ENCODE measurements around the gene CNOT8. TPM values are rescaled to one million over a fixed set of nuclear protein-coding genes. Genes with fewer than 3 reads are reported as not detected.
"Not testable (repeated sequence)": the region's sequence is repeated elsewhere in the genome, so short reads cannot be mapped to it uniquely, and the experiment has no call there.

The CNOT8 gene
- total and polyA plus RNA-seq, 3 experiments from 2014 or later = 47.7 to 154 (median 52.7) TPM

- H3K4me3 Mint-ChIP-seq = no peak overlapping the region
- H3K27ac Mint-ChIP-seq = peak overlapping the region in 4 of 8 donors; percentile 41 to 80 (median 54)
- H3K27ac ChIP-seq (ENCODE audit: low read depth, low read length) = no peak overlapping the region
- no peaks in the 10 kb centered on the region for H3K9me3 Mint-ChIP-seq
- H3K36me3 Mint-ChIP-seq = peaks cover 10 to 93% (median 20%) of the 10 kb centered on the region in 3 donors
- peaks cover 47% of the 10 kb centered on the region for H3K36me3 ChIP-seq (ENCODE audit: insufficient read depth, low read length)
- H3K4me1 ChIP-seq (ENCODE audit: insufficient read depth, low read length) = no peaks in the 10 kb centered on the region
- no peaks in the 10 kb centered on the region for H3K9me3 ChIP-seq (ENCODE audit: low read length)
- no peak for DNase-seq
- ChIA-PET CTCF (no interaction called here), POLR2A (no interaction called here)
- no peak overlapping the region for H3K4me3 ChIP-seq (ENCODE audit: low read length)
- H3K27me3 Mint-ChIP-seq = no peaks in the 10 kb centered on the region
- H3K27me3 ChIP-seq (ENCODE audit: insufficient read depth, low read length, poor library complexity, severe bottlenecking) = no peaks in the 10 kb centered on the region
- no peaks in the 10 kb centered on the region for H3K4me1 Mint-ChIP-seq
Observed at GRCh38 chr5:154895606-154896561, 37.5 kb downstream of the CNOT8 start.

DNA sequence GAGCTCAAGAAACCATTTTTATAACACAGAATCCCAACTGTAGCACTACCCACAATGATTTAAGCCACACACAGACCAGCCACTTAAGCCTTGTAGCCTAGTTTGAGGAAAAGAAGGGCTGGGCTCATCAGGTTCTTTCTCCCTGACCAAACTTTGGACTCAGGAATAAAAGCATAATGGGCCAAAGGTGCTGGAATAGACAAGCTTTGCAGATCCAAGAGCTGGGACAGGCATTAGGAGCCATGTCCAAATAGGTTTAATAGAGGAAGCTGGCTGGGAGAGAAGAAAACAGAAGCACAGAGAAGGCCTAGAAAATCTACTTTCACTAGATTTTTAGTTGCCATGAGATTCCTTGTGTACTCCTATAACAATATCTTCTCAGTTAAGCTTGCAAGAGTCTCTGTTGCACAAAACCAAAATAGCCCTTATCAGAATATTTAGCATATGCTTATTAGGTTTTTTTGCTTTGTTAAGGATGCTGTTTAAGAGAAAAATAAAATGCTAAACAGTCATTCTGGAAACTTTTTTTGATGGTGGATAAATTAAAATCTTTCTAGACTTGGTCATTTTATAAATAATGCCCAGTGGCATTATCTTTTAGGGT lies 38.2 kb downstream of the CNOT8 start:
- peaks cover 5 to 93% (median 19%) of the 10 kb centered on the region in 3 donors for H3K36me3 Mint-ChIP-seq
- no peaks in the 10 kb centered on the region for H3K9me3 Mint-ChIP-seq
- peaks cover 41% of the 10 kb centered on the region for H3K36me3 ChIP-seq (ENCODE audit: insufficient read depth, low read length)
- DNase-seq = no peak
- no peaks in the 10 kb centered on the region for H3K4me1 Mint-ChIP-seq
- POLR2A ChIA-PET = no interaction called here
- no peaks in the 10 kb centered on the region for H3K4me1 ChIP-seq (ENCODE audit: insufficient read depth, low read length)
- H3K27me3 ChIP-seq (ENCODE audit: insufficient read depth, low read length, poor library complexity, severe bottlenecking) = no peaks in the 10 kb centered on the region
- no peak overlapping the region for H3K27ac ChIP-seq (ENCODE audit: low read depth, low read length)
- H3K27ac Mint-ChIP-seq = peak overlapping the region in 1 of 8 donors; percentile 57
- H3K4me3 Mint-ChIP-seq = no peak overlapping the region
- H3K4me3 ChIP-seq (ENCODE audit: low read length) = no peak overlapping the region
- CTCF ChIA-PET = no interaction called here
- no peaks in the 10 kb centered on the region for H3K27me3 Mint-ChIP-seq
- no peaks in the 10 kb centered on the region for H3K9me3 ChIP-seq (ENCODE audit: low read length)

DNA sequence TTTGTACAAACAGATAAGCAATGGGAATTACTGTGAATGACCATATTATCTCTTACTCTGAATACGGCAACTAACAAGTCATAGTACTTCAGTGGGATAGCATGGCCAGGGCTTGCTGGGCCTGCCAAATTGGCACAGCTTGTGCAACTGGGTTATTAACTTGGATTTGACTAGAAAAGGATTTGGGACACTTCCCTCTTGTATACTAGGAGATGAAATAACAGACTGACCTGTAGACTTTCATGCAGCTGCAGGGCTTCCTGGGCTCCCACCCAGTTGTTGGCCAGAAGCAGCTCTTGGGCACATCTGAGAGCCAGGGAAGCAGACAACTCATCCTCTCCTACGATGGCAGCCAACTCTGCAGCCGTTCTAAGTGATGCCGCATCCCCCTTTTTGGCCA lies 39.8 kb downstream of the CNOT8 start:
- peaks cover 9 to 95% (median 19%) of the 10 kb centered on the region in 3 donors for H3K36me3 Mint-ChIP-seq
- no peaks in the 10 kb centered on the region for H3K4me1 Mint-ChIP-seq
- no peak for DNase-seq
- no peak overlapping the region for H3K4me3 Mint-ChIP-seq
- no peaks in the 10 kb centered on the region for H3K9me3 ChIP-seq (ENCODE audit: low read length)
- H3K27ac Mint-ChIP-seq = no peak overlapping the region
- H3K27me3 ChIP-seq (ENCODE audit: insufficient read depth, low read length, poor library complexity, severe bottlenecking) = no peaks in the 10 kb centered on the region
- no peaks in the 10 kb centered on the region for H3K4me1 ChIP-seq (ENCODE audit: insufficient read depth, low read length)
- no peaks in the 10 kb centered on the region for H3K9me3 Mint-ChIP-seq
- H3K27ac ChIP-seq (ENCODE audit: low read depth, low read length) = no peak overlapping the region
- no peaks in the 10 kb centered on the region for H3K27me3 Mint-ChIP-seq
- POLR2A ChIA-PET = no interaction called here
- peaks cover 45% of the 10 kb centered on the region for H3K36me3 ChIP-seq (ENCODE audit: insufficient read depth, low read length)
- CTCF ChIA-PET = no interaction called here
- H3K4me3 ChIP-seq (ENCODE audit: low read length) = no peak overlapping the region

DNA sequence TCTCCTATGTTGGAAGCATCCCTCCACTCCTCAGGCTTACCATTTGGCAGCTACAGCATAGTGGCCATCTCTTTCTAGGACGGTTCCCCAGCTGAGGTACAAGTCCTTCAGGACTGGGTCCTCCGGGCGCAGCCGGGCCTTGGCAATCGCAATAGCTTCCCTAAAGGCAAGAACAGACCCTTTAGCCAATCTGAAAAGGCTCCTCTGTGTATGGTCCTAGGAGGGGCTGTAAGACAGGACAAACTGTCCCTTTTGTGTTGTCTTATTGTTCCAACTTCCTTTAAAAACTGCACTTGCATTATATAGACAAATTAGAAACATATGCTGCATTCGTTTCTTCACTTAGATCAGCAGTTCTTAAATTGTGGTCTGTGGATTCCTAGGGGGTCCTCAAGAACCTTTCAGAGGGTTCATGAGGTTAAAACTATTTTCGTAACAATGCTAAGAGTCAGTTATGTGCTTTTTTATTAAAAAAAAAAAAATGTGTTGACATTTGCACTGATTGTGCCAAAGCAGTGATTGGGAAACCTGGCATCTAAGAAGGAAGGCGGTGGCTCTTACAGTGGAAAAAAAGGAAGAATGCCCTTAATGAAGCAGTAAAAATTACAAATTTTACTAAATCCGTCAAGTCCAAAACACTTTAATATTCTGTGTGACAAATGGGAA lies 40.9 kb downstream of the CNOT8 start:
- no peak overlapping the region for H3K4me3 ChIP-seq (ENCODE audit: low read length)
- peaks cover 13 to 91% (median 17%) of the 10 kb centered on the region in 3 donors for H3K36me3 Mint-ChIP-seq
- H3K4me3 Mint-ChIP-seq = no peak overlapping the region
- peak overlapping the region in 1 of 8 donors; percentile 79 for H3K27ac Mint-ChIP-seq
- ChIA-PET CTCF (no interaction called here), POLR2A (no interaction called here)
- DNase-seq = no peak
- no peak overlapping the region for H3K27ac ChIP-seq (ENCODE audit: low read depth, low read length)
- H3K9me3 ChIP-seq (ENCODE audit: low read length) = no peaks in the 10 kb centered on the region
- H3K27me3 Mint-ChIP-seq = no peaks in the 10 kb centered on the region
- H3K9me3 Mint-ChIP-seq = no peaks in the 10 kb centered on the region
- H3K36me3 ChIP-seq (ENCODE audit: insufficient read depth, low read length) = peaks cover 41% of the 10 kb centered on the region
- H3K4me1 Mint-ChIP-seq = no peaks in the 10 kb centered on the region
- H3K27me3 ChIP-seq (ENCODE audit: insufficient read depth, low read length, poor library complexity, severe bottlenecking) = no peaks in the 10 kb centered on the region
- H3K4me1 ChIP-seq (ENCODE audit: insufficient read depth, low read length) = no peaks in the 10 kb centered on the region

- Mint-ChIP-seq H3K4me1 (no peaks in the 10 kb centered on the region), H3K27me3 (no peaks in the 10 kb centered on the region), H3K4me3 (no peak overlapping the region), H3K27ac (no peak overlapping the region), H3K9me3 (no peaks in the 10 kb centered on the region), H3K36me3 (peaks cover 15 to 94% (median 21%) of the 10 kb centered on the region in 3 donors)
- H3K36me3 ChIP-seq (ENCODE audit: insufficient read depth, low read length) = peaks cover 41% of the 10 kb centered on the region
- ChIA-PET POLR2A (no interaction called here), CTCF (no interaction called here)
- H3K27ac ChIP-seq (ENCODE audit: low read depth, low read length) = no peak overlapping the region
- no peaks in the 10 kb centered on the region for H3K27me3 ChIP-seq (ENCODE audit: insufficient read depth, low read length, poor library complexity, severe bottlenecking)
- no peaks in the 10 kb centered on the region for H3K4me1 ChIP-seq (ENCODE audit: insufficient read depth, low read length)
- H3K9me3 ChIP-seq (ENCODE audit: low read length) = no peaks in the 10 kb centered on the region
- no peak overlapping the region for H3K4me3 ChIP-seq (ENCODE audit: low read length)
- DNase-seq = no peak
Observed at GRCh38 chr5:154900066-154900465, 41.6 kb downstream of the CNOT8 start.

DNA sequence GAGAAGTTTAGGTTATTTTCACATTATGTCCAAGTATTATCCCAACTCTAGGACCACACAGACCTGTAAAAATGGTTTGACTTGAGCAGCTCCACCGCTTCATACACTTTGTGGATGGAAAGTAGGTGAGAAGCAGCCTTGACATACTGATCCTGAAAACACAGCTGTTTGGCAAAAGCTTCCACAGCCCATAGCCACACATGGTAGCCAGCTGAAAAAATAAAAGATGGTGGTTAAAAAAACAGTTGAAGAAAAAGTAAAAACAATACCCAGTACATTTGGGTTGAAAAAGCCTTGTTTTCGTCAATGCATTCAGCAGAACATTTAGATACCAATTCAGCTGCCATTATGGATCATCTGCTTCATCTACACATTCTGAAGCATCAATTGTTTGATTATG lies 42.8 kb downstream of the CNOT8 start:
- Histone ChIP-seq H3K27me3 (ENCODE audit: insufficient read depth, low read length, poor library complexity, severe bottlenecking) (no peaks in the 10 kb centered on the region), H3K9me3 (ENCODE audit: low read length) (no peaks in the 10 kb centered on the region), H3K27ac (ENCODE audit: low read depth, low read length) (no peak overlapping the region), H3K36me3 (ENCODE audit: insufficient read depth, low read length) (peaks cover 42% of the 10 kb centered on the region), H3K4me3 (ENCODE audit: low read length) (no peak overlapping the region), H3K4me1 (ENCODE audit: insufficient read depth, low read length) (no peaks in the 10 kb centered on the region)
- no peaks in the 10 kb centered on the region for H3K27me3 Mint-ChIP-seq
- peaks cover 11 to 92% (median 18%) of the 10 kb centered on the region in 3 donors for H3K36me3 Mint-ChIP-seq
- H3K9me3 Mint-ChIP-seq = no peaks in the 10 kb centered on the region
- DNase-seq = no peak
- H3K27ac Mint-ChIP-seq = no peak overlapping the region
- H3K4me1 Mint-ChIP-seq = no peaks in the 10 kb centered on the region
- POLR2A ChIA-PET = no interaction called here
- H3K4me3 Mint-ChIP-seq = no peak overlapping the region
- CTCF ChIA-PET = no interaction called here

DNA sequence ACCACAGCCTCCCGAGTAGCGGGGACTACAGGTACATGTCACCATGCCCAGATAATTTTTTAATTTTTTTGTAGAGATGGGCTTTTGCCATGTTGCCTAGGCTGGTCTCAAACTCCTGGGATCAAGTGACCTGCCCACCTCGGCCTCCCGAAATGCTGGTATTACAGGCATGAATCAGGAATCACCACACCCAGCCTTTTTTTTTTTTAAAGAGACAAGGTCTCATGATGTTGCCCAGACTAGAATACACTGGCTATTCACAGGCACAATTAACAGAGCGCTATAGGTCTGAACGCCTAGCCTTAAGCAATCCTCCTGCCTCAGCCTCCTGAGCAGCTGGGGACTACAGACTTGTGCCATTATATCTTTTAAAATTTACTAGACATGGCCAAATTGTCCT lies 43.5 kb downstream of the CNOT8 start:
- Histone ChIP-seq H3K4me1 (ENCODE audit: insufficient read depth, low read length) (no peaks in the 10 kb centered on the region), H3K9me3 (ENCODE audit: low read length) (no peaks in the 10 kb centered on the region), H3K4me3 (ENCODE audit: low read length) (no peak overlapping the region), H3K36me3 (ENCODE audit: insufficient read depth, low read length) (peaks cover 49% of the 10 kb centered on the region), H3K27me3 (ENCODE audit: insufficient read depth, low read length, poor library complexity, severe bottlenecking) (no peaks in the 10 kb centered on the region), H3K27ac (ENCODE audit: low read depth, low read length) (no peak overlapping the region)
- no peak overlapping the region for H3K4me3 Mint-ChIP-seq
- peaks cover 11 to 93% (median 18%) of the 10 kb centered on the region in 3 donors for H3K36me3 Mint-ChIP-seq
- ChIA-PET CTCF (no interaction called here), POLR2A (no interaction called here)
- H3K9me3 Mint-ChIP-seq = no peaks in the 10 kb centered on the region
- H3K27ac Mint-ChIP-seq = no peak overlapping the region
- no peaks in the 10 kb centered on the region for H3K27me3 Mint-ChIP-seq
- no peaks in the 10 kb centered on the region for H3K4me1 Mint-ChIP-seq
- DNase-seq = no peak

DNA sequence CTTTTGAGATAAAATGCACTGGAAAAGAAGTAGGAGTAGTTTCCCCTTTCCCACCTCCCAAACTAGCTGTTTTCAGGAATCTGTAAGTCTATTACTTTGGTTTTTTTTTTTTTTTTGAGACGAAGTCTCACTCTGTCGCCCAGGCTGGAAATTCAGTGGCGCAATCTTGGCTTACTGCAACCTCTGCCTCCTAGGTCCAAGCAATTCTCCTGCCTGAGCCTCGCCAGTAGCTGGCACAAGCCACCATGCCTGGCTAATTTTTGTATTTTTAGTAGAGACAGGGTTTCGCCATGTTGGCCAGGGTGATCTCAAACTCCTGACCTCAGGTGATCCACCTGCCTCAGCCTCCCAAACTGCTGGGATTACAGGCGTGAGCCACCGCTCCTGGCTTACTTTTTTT lies 47.2 kb downstream of the CNOT8 start:
- H3K27ac Mint-ChIP-seq = peak overlapping the region in 1 of 8 donors; percentile 48
- H3K36me3 Mint-ChIP-seq = peaks cover 11 to 89% (median 21%) of the 10 kb centered on the region in 3 donors
- H3K4me1 ChIP-seq (ENCODE audit: insufficient read depth, low read length); H3K9me3 Mint-ChIP-seq; H3K9me3 ChIP-seq (ENCODE audit: low read length); H3K27me3 ChIP-seq (ENCODE audit: insufficient read depth, low read length, poor library complexity, severe bottlenecking); H3K4me1 Mint-ChIP-seq; H3K27ac ChIP-seq (ENCODE audit: low read depth, low read length); H3K4me3 Mint-ChIP-seq; H3K4me3 ChIP-seq (ENCODE audit: low read length); POLR2A ChIA-PET; DNase-seq; H3K27me3 Mint-ChIP-seq: not testable (repeated sequence)
- peaks cover 25% of the 10 kb centered on the region for H3K36me3 ChIP-seq (ENCODE audit: insufficient read depth, low read length)
- CTCF ChIA-PET = interaction anchor here (2.0 kb wide), 1 partner anchor 14 kb away, joined by 6 read pairs; no protein-coding TSS in a partner anchor
